Measurements from ENCODE around the gene MTPN.

The MTPN gene

GRCh38 chr7:135924302-135924701 is 52.9 kb downstream of the MTPN start:
- no peak for DNase-seq (ENCODE audit: low read depth)

- no peak for DNase-seq (ENCODE audit: low read depth)
Measured at GRCh38 chr7:135922263-135922662, 54.9 kb downstream of the MTPN start.

GRCh38 chr7:135920478-135920877 is 56.7 kb downstream of the MTPN start:
- no peak for DNase-seq (ENCODE audit: low read depth)

GRCh38 chr7:135919071-135919841 is 57.9 kb downstream of the MTPN start:
- DNase-seq (ENCODE audit: low read depth) = no peak

- DNase-seq (ENCODE audit: low read depth) = no peak
Measured at GRCh38 chr7:135918134-135918533, 59.0 kb downstream of the MTPN start.

GRCh38 chr7:135917721-135918120 is 59.4 kb downstream of the MTPN start:
- no peak for DNase-seq (ENCODE audit: low read depth)

GRCh38 chr7:135914346-135914745 is 62.8 kb downstream of the MTPN start:
- DNase-seq (ENCODE audit: low read depth) = no peak

GRCh38 chr7:135913404-135913803 is 63.8 kb downstream of the MTPN start:
- DNase-seq (ENCODE audit: low read depth) = no peak

GRCh38 chr7:135911099-135911498 is 66.1 kb downstream of the MTPN start:
- DNase-seq (ENCODE audit: low read depth) = no peak

GRCh38 chr7:135910393-135911036 is 66.6 kb downstream of the MTPN start:
- DNase-seq (ENCODE audit: low read depth) = no peak

- no peak for DNase-seq (ENCODE audit: low read depth)
Measured at GRCh38 chr7:135905858-135906257, 71.3 kb downstream of the MTPN start.

- DNase-seq (ENCODE audit: low read depth) = no peak
Measured at GRCh38 chr7:135905355-135905754, 71.8 kb downstream of the MTPN start.

GRCh38 chr7:135904282-135904681 is 72.9 kb downstream of the MTPN start:
- DNase-seq (ENCODE audit: low read depth) = no peak

- DNase-seq (ENCODE audit: low read depth) = no peak
Measured at GRCh38 chr7:135901585-135902540, 75.3 kb downstream of the MTPN start.

- DNase-seq (ENCODE audit: low read depth) = no peak
Measured at GRCh38 chr7:135900065-135900546, 77.1 kb downstream of the MTPN start.

GRCh38 chr7:135899458-135900064 is 77.6 kb downstream of the MTPN start:
- DNase-seq (ENCODE audit: low read depth) = no peak

GRCh38 chr7:135898226-135898625 is 78.9 kb downstream of the MTPN start:
- no peak for DNase-seq (ENCODE audit: low read depth)

- DNase-seq (ENCODE audit: low read depth) = no peak
Measured at GRCh38 chr7:135894816-135895215, 82.3 kb downstream of the MTPN start.

GRCh38 chr7:135889823-135890222 is 87.3 kb downstream of the MTPN start:
- DNase-seq (ENCODE audit: low read depth) = no peak

- DNase-seq (ENCODE audit: low read depth) = no peak
Measured at GRCh38 chr7:135888740-135889139, 88.4 kb downstream of the MTPN start.

- DNase-seq (ENCODE audit: low read depth) = no peak
Measured at GRCh38 chr7:135886345-135887132, 90.6 kb downstream of the MTPN start.
